Brain microvascular endothelial cell (primary cell): ENCODE data around the gene CCNYL1.
A peak's percentile ranks its signal among the peaks of the same experiment; 100 is the strongest.

Experiments
- DNase-seq: peaks from one replicate; pipeline ENCODE4 v3.0.0-alpha.2; 2020
- H3K27ac ChIP-seq: fragments of 250-450 bp; sonication (Bioruptor Pico); 2 replicates; pipeline ENCODE4 v1.5.1; 2020; ENCODE audit warnings: mild to moderate bottlenecking, moderate library complexity
- H3K27me3 ChIP-seq: fragments of 250-450 bp; sonication (Bioruptor Pico); replicated peaks from 2 replicates; pipeline ENCODE4 v1.5.1; 2020; ENCODE audit warnings: mild to moderate bottlenecking
- H3K36me3 ChIP-seq: fragments of 250-450 bp; sonication (Bioruptor Pico); replicated peaks from 2 replicates; pipeline ENCODE4 v1.5.1; 2020; ENCODE audit warnings: mild to moderate bottlenecking
- H3K4me3 ChIP-seq: 2 replicates; pipeline ENCODE4 v1.5.1; 2011; ENCODE audit warnings: low read depth, mild to moderate bottlenecking, control low read depth, low read length, moderate library complexity
- CTCF ChIP-seq: IDR thresholded peaks from 2 replicates; pipeline ENCODE4 v1.5.1; 2011; ENCODE audit warnings: low read depth, mild to moderate bottlenecking, moderate library complexity, low read length, control low read depth, inconsistent platforms; ENCODE audit errors: missing control alignments
- in situ Hi-C: cut with HindIII; loops from 2 replicates; pipeline ENCODE4 v1.10.0; 2017; ENCODE audit warnings: low sequenced_read_pairs, low pct_ligation_motif_present

CCNYL1 gene

GRCh38 chr2:207674266-207674774 is 37.1 kb upstream of the CCNYL1 start:
- H3K36me3 ChIP-seq = no peaks in the 10 kb centered on the region
- no peak for TF ChIP-seq CTCF
- H3K4me3 ChIP-seq = no peak overlapping the region
- H3K27ac ChIP-seq = no peak overlapping the region
- H3K27me3 ChIP-seq = no peaks in the 10 kb centered on the region
- in situ Hi-C loops = no loop called here
- no peak for DNase-seq

GRCh38 chr2:207674826-207675225 is 36.6 kb upstream of the CCNYL1 start:
- no peak for DNase-seq
- TF ChIP-seq CTCF = no peak
- Histone ChIP-seq H3K36me3 (no peaks in the 10 kb centered on the region), H3K27me3 (no peaks in the 10 kb centered on the region), H3K27ac (no peak overlapping the region), H3K4me3 (no peak overlapping the region)
- in situ Hi-C loops = no loop called here

- no peak overlapping the region for H3K4me3 ChIP-seq
- H3K27ac ChIP-seq = peak overlapping the region; percentile 73
- in situ Hi-C loops = no loop called here
- DNase-seq = peak; percentile 84
- no peaks in the 10 kb centered on the region for H3K27me3 ChIP-seq
- TF ChIP-seq CTCF = no peak
- H3K36me3 ChIP-seq = no peaks in the 10 kb centered on the region
Observed at GRCh38 chr2:207676827-207677354, 34.5 kb upstream of the CCNYL1 start.

- in situ Hi-C loops = no loop called here
- no peak overlapping the region for H3K27ac ChIP-seq
- no peaks in the 10 kb centered on the region for H3K36me3 ChIP-seq
- TF ChIP-seq CTCF = no peak
- H3K27me3 ChIP-seq = no peaks in the 10 kb centered on the region
- peak overlapping the region; percentile 31 for H3K4me3 ChIP-seq
- no peak for DNase-seq
Observed at GRCh38 chr2:207681431-207681830, 30.0 kb upstream of the CCNYL1 start.

- no peak for TF ChIP-seq CTCF
- DNase-seq = no peak
- Histone ChIP-seq H3K27me3 (no peaks in the 10 kb centered on the region), H3K36me3 (no peaks in the 10 kb centered on the region), H3K27ac (no peak overlapping the region), H3K4me3 (no peak overlapping the region)
- in situ Hi-C loops = no loop called here
Observed at GRCh38 chr2:207682557-207682956, 28.9 kb upstream of the CCNYL1 start.

- peak; percentile 5 for DNase-seq
- TF ChIP-seq CTCF = no peak
- in situ Hi-C loops = no loop called here
- no peaks in the 10 kb centered on the region for H3K27me3 ChIP-seq
- H3K4me3 ChIP-seq = no peak overlapping the region
- H3K36me3 ChIP-seq = no peaks in the 10 kb centered on the region
- H3K27ac ChIP-seq = peak overlapping the region; percentile 69
Observed at GRCh38 chr2:207683438-207683837, 28.0 kb upstream of the CCNYL1 start.
